Rectal smooth muscle tissue (tissue), 1 donor: ENCODE measurements around the gene FER1L5.
"Not testable (repeated sequence)": the region's sequence is repeated elsewhere in the genome, so short reads cannot be mapped to it uniquely, and the experiment has no call there.

ENCODE experiments used
- H3K27ac ChIP-seq: one replicate; pipeline ENCODE4 v1.7.0; 2013; ENCODE audit warnings: low read depth, low read length, inconsistent platforms
- H3K27me3 ChIP-seq: one replicate; pipeline ENCODE4 v1.7.0; 2013; ENCODE audit warnings: low read length; ENCODE audit not compliant: control insufficient read depth, insufficient read depth
- H3K36me3 ChIP-seq: one replicate; pipeline ENCODE4 v1.7.0; 2013; ENCODE audit warnings: low read length; ENCODE audit not compliant: control insufficient read depth, insufficient read depth
- H3K4me1 ChIP-seq: one replicate; pipeline ENCODE4 v1.7.0; 2013; ENCODE audit warnings: low read length; ENCODE audit not compliant: control insufficient read depth, insufficient read depth
- H3K4me3 ChIP-seq: one replicate; pipeline ENCODE4 v1.7.0; 2013; ENCODE audit warnings: low read length
- H3K9ac ChIP-seq: one replicate; pipeline ENCODE4 v1.7.0; 2013; ENCODE audit warnings: low read length

The FER1L5 gene

DNA sequence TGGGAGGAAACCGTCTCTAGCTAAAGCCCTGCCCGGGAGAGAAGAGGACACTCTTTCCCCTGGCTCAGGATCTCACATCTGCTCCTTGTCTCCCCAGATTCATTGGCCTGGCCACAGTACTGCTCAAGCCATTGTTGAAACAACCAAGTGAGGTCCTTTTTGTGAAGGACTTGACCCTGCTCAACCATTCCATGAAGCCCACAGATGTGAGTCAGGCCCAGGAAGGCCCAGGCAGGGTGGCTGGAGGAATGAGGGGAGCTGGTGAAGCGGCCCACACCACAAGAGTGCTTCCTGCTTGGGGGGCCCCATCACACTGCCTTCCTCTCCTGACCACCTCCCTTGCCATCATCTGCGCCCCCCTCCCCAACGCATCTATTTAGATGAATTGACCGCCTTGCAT is 5.1 kb downstream of the FER1L5 start:
- Histone ChIP-seq H3K4me3 (no peak overlapping the region), H3K4me1 (no peaks in the 10 kb centered on the region), H3K36me3 (no peaks in the 10 kb centered on the region), H3K9ac (no peak overlapping the region), H3K27me3 (no peaks in the 10 kb centered on the region), H3K27ac (no peak overlapping the region)

DNA sequence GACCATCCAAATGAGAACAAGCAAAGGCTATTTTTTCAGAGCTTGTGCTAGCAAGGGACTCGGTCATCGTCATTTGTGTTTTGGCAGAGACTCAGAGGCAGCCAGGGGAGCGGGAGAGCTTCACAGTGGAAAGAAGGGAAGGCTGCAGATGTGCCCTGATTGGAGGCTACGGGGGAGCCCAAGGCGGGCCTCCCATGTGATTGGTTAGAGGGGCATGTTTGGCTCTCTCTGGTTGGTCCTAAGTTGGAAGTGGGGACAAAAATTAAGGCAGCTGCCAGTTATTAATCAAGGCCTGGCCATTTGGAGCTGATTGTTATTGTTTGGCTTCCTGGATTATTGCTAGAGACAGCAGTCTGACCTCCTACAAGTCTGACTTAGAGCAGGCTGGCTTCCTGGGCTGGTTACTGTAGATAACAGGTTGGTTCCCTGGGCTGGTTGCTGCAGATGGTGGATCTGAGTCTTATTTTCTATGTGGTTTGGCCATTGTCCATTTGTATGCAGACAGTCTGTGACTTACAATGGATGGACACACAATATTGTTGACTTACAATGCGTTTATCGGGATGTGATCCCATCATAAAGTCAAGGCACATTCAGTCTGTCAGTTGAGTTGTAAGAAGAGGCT is 5.9 kb downstream of the FER1L5 start:
- Histone ChIP-seq H3K9ac (no peak overlapping the region), H3K36me3 (no peaks in the 10 kb centered on the region), H3K27ac (no peak overlapping the region), H3K4me1 (no peaks in the 10 kb centered on the region), H3K4me3 (no peak overlapping the region), H3K27me3 (no peaks in the 10 kb centered on the region)

DNA sequence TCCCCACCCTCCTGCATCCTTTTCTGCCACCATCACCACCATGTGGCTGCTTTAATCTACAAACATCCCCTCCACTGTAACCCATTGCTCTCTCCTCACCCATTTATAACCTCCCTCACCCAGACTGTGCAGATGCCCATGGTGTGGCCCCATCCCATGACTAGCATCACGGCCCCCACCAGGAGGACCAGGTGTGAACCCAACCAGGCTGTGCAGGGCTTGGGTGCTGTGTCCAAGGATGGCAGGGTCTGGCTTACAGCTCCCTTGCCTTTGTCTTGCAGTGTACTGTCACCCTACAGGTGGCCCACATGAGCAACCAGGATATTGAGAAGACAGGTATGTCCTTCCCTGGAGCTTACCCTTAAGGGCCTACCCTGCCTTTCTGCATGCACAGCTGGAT is 6.8 kb downstream of the FER1L5 start:
- no peaks in the 10 kb centered on the region for H3K36me3 ChIP-seq
- H3K27me3 ChIP-seq: no peaks in the 10 kb centered on the region
- no peaks in the 10 kb centered on the region for H3K4me1 ChIP-seq
- no peak overlapping the region for H3K4me3 ChIP-seq
- no peak overlapping the region for H3K9ac ChIP-seq
- H3K27ac ChIP-seq: no peak overlapping the region

DNA sequence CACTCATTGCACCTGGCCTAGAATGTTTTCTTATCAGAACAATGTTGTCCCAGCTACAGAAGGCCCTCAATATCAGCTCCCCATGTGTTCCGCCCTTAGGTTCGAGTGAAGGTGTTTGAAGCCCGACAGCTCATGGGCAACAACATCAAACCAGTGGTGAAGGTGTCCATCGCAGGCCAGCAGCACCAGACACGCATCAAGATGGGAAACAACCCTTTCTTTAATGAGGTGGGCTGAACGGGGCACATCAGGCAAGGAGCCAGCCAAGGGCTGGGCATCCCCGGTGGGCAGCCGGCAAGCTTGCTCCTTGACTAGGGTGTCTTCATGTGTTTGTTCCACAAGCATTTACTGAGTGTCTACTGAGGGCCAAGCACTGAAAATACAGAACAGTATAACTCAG is 9.2 kb downstream of the FER1L5 start:
- no peaks in the 10 kb centered on the region for H3K4me1 ChIP-seq
- H3K27me3 ChIP-seq: no peaks in the 10 kb centered on the region
- no peaks in the 10 kb centered on the region for H3K36me3 ChIP-seq
- no peak overlapping the region for H3K4me3 ChIP-seq
- no peak overlapping the region for H3K9ac ChIP-seq
- H3K27ac ChIP-seq: no peak overlapping the region

DNA sequence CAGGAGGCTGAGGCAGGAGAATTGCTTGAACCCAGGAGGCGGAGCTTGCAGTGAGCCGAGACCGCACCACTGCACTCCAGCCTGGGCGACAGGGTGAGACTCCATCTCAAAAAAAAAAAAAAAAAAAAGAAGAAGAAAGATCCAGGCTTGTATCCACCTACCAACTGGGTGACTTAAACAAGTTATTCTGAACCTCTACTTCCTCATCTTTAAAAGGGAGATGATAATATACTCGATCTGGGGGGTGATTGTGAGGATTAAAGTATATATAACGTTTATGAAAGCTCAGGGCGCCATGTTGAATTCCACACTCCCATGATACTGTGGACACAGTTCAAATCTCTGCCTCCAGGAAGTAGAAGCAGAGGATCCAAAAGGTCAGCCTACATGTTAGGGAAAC is 12.2 kb downstream of the FER1L5 start:
- H3K9ac ChIP-seq, H3K27ac ChIP-seq, H3K4me1 ChIP-seq, H3K27me3 ChIP-seq, H3K4me3 ChIP-seq, H3K36me3 ChIP-seq: not testable (repeated sequence)

DNA sequence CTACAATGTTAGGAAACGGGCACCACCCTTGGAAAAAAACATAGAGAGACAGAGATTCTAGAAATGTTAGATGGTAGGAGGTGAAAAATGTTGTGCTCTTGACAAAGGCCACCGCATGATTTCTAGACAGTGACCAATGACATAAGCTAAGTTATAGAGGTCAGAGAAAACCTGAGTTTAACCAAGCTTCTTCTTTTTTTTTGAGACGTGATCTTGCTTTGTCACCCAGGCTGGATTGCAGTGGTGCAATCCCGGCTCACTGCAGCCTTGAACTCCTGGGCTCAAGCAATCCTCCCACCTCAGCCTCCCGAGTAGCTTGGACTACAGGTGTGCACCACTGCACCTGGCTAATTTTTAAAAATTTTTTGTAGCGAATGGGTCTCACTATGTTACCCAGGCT is 13.0 kb downstream of the FER1L5 start:
- Histone ChIP-seq H3K9ac (no peak overlapping the region), H3K27ac (no peak overlapping the region), H3K36me3 (no peaks in the 10 kb centered on the region), H3K4me1 (no peaks in the 10 kb centered on the region), H3K4me3 (no peak overlapping the region), H3K27me3 (no peaks in the 10 kb centered on the region)

DNA sequence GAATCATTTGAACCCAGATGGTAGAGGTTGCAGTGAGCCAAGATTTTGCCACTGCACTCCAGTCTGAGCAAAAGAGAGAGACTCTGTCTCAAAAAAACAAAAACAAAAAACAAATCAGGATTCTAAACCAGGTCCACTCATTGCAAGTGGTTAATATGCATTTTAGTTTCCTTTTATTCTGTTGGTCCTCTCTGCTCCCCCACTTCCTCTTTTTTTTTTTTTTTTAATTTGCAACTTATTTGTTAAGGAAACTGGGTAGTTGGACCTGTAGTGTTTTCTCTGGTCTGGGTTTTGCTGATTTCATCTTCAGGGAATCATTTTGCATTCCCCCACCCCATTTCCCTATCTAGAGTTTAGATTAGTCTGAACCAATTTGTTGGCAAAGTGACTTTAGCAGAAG is 14.0 kb downstream of the FER1L5 start:
- H3K9ac ChIP-seq: no peak overlapping the region
- H3K36me3 ChIP-seq: no peaks in the 10 kb centered on the region
- no peak overlapping the region for H3K4me3 ChIP-seq
- H3K4me1 ChIP-seq: no peaks in the 10 kb centered on the region
- H3K27me3 ChIP-seq: no peaks in the 10 kb centered on the region
- no peak overlapping the region for H3K27ac ChIP-seq

DNA sequence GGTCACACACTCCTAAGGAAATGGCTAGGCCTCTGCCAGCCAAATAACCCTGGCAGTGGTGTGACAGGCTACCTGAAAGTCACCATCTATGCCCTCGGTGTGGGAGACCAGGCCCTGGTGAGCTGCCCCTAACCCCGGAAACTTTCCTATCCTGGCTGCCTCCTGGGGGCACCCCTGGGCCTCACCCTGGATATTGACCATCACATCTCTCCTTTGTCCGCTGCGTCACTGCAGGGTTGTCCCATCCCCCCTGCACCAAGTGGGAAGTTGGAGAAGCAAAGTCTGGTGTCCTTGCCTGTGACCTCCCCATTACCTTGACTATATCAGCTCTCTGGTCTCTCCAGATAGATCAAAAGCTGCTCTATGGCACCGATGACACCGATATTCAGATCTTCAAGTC is 18.8 kb downstream of the FER1L5 start:
- Histone ChIP-seq H3K27ac (no peak overlapping the region), H3K9ac (no peak overlapping the region), H3K4me1 (no peaks in the 10 kb centered on the region), H3K27me3 (no peaks in the 10 kb centered on the region), H3K36me3 (no peaks in the 10 kb centered on the region), H3K4me3 (no peak overlapping the region)

DNA sequence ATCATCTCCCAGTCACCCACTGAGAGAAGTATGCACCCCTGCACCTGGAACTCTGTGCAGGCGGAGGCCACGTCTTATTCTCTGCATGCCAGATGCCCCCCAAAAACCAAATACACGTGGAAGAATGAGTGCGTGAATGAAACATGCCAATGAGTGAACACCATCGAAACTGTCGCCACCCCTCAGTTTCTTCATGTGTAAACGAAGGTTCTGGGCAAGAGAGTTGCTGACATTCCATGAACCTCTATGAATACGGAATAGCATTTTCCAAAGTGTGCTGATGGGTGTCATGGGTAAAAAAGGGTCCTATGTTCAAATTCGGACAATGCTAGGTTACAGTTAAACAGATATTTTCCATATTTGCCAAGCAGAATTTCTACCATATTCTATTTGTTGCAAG is 19.8 kb downstream of the FER1L5 start:
- H3K9ac ChIP-seq: no peak overlapping the region
- no peaks in the 10 kb centered on the region for H3K4me1 ChIP-seq
- H3K27ac ChIP-seq: no peak overlapping the region
- no peak overlapping the region for H3K4me3 ChIP-seq
- H3K36me3 ChIP-seq: no peaks in the 10 kb centered on the region
- H3K27me3 ChIP-seq: no peaks in the 10 kb centered on the region

DNA sequence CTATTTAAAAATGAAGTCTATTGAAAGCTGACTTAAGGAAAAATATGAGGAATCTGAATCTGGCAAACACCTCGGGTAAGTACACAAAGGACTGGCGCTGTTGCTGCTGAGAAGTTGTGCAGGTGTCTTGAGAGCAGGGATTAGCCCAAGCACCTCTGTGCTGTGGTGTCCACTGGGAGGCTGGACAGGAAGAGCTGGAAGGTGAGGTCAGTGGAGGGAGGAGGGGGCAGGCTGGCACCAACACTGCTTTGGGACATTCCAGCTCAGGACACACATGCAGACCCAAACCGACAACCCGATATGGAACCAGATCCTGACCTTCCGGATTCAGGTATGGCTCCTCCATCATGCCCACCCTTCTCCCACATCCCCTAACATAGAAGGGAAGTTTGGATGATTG is 20.6 kb downstream of the FER1L5 start:
- no peaks in the 10 kb centered on the region for H3K27me3 ChIP-seq
- H3K27ac ChIP-seq: no peak overlapping the region
- H3K9ac ChIP-seq: no peak overlapping the region
- H3K36me3 ChIP-seq: no peaks in the 10 kb centered on the region
- H3K4me3 ChIP-seq: no peak overlapping the region
- no peaks in the 10 kb centered on the region for H3K4me1 ChIP-seq

DNA sequence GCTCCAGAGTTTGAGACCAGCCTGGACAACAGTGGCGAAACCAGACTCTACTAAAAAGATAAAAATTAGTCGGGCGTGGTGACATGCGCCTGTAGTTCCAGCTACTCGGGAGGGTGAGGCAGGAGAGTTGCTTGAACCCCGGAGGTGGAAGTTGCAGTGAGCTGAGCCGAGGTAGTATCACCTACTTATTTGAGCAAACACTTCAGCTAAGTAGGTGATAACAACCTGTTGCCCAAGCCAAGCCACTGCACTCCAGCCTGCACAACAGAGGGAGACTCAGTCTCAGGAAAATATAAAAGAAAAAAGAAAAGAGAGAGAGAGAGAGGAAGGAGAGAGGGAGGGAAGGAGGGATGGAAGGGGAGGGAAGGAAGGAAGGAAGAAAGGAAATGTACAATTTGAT is 21.3 kb downstream of the FER1L5 start:
- Histone ChIP-seq H3K27ac (no peak overlapping the region), H3K27me3 (no peaks in the 10 kb centered on the region)

DNA sequence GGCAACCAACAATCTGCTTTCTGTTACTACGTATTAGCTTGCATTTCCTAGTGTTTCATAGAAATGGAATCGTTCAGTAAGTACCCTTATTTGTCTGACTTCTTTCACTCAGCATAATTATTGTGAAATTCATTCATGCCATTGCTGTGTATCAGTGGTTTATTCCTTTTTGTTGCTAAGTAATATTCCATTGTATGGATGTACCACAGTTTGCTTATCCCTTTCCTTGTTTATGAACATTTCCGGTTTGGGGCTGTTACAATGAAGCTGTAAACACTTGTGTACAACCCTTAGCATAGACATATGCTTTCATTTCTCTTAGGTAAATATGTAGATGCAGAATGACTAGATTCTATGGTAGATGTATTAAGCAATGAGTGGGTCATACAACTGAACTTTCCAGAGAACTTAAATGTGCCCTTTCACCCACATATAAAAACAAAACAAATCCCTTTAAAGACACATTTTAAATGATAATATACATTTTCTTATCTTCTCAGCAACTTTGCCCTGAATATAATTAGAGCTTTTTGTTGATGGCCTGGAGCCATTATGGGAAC is 21.9 kb downstream of the FER1L5 start:
- Histone ChIP-seq H3K4me3 (no peak overlapping the region), H3K36me3 (no peaks in the 10 kb centered on the region), H3K9ac (no peak overlapping the region), H3K27me3 (no peaks in the 10 kb centered on the region), H3K27ac (no peak overlapping the region), H3K4me1 (no peaks in the 10 kb centered on the region)

More for the DNA sequence above, 21.3 kb downstream of the FER1L5 start:
- Histone ChIP-seq H3K4me3 (no peak overlapping the region), H3K4me1 (no peaks in the 10 kb centered on the region), H3K36me3 (no peaks in the 10 kb centered on the region), H3K9ac (no peak overlapping the region)

DNA sequence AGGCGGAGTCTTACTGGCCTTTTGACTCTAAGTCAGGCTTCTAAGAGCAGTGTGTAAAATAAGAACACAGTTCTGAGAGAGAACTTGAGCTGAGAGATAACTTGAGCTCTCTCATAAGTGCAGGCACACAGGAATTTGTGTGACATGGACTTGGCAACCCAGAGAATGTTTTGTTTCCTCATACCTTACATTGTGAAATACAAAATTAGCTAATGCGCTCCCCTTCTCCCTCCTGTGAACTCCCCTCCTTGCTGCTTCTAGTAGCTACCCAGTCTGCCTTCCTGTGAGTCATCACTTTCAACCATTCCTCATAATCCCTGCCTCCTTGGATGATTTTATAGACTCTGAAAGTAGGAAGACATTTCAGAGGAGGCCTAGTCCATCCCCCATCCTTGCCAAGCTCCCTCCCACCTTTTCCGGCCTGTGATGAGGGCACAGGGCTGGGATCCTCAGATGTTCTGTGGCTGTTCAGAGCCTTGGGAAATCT is 22.6 kb downstream of the FER1L5 start:
- Histone ChIP-seq H3K4me1 (no peaks in the 10 kb centered on the region), H3K4me3 (no peak overlapping the region), H3K9ac (no peak overlapping the region), H3K36me3 (no peaks in the 10 kb centered on the region), H3K27me3 (no peaks in the 10 kb centered on the region), H3K27ac (no peak overlapping the region)
